COLO668 (cell line): ENCODE results near the gene LGMN.

ENCODE experiments used
- DNase-seq: peaks from one replicate; lab custom pipeline; 2025; ENCODE audit not compliant: unreplicated experiment; lab: John Stamatoyannopoulos, UW

Gene LGMN

DNA sequence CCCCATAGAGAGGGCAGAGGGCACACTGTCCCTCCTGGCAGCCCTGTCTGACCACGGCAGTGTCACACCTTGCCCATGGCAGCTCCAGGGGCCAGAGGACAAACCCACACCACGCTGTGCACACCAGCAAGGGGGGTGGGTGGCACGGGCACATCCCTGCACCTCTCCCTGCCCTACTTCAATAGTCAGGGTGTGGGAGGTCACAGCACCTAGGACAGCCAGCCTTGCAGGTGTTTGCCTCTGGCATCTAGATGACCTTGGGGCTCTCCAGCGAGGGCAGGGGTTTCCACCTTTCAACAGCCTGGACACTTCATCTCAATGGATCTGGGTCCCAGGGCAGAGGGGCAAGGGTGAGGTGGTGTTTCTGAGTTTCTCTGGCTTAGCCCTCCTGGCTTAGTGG is 69.2 kb downstream of the LGMN start:
- DNase-seq: no peak

DNA sequence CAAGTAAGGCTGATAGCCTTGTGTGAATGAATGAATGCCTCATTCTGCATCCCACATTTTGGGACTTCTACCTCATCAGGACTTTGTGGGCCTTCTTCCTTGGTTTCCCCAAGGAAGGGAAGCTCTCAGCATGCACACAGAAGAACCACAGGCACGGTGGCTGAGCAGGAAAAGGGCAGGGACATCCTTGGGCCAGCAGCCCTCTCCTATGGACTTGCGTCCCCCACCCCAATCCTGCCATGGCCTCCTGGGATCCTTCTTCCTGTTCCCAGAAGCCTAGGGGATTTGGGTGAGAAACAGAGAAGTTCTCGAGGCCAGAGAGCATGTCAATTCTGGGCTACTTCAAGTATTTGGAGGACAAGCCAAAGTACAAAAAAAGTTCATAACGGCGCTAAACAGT is 69.7 kb downstream of the LGMN start:
- no peak for DNase-seq

DNA sequence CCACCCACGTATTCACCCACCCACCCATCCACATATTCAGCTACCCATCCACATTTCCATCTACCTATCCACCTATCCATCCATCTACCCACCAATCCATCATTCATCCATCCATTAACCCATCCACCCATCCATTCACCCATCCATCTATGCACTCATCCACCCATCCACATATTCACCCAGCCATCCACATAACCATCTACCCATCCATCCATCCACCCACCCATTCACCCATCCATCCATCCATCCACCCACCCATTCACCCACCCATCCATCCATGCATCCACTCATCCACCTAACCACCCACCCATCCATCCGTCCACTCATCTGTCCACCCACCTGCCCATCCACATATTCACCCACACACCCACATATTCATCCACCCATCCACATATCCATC is 70.5 kb downstream of the LGMN start:
- DNase-seq: no peak

DNA sequence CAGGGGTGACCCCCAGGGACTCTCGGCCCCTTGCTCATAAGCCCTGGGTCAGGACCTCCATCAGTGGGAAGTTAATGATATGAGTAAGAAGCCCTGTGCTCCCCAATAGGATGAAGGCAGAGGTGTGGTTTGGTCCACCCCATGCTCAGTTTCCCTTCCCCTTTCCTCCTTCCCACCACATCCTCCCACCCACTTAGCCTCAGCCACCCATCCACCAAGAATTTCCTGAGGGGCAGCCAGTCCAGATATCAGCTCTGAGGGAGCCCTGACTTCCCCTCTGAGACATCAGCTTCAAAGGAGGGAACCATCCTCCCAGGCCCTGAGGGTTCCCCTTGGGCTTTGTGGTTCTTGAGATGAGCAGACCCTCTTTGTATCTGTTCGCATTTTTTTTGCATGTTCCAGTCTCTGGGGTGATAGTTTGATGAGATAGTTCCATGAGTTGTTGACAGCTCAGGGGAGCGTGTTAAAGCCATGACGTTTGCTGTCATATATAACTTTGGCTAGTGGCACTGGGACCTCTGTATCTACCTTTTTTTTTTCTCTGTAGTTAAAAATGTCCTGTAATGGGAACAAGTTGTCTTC is 71.2 kb downstream of the LGMN start:
- DNase-seq: no peak

DNA sequence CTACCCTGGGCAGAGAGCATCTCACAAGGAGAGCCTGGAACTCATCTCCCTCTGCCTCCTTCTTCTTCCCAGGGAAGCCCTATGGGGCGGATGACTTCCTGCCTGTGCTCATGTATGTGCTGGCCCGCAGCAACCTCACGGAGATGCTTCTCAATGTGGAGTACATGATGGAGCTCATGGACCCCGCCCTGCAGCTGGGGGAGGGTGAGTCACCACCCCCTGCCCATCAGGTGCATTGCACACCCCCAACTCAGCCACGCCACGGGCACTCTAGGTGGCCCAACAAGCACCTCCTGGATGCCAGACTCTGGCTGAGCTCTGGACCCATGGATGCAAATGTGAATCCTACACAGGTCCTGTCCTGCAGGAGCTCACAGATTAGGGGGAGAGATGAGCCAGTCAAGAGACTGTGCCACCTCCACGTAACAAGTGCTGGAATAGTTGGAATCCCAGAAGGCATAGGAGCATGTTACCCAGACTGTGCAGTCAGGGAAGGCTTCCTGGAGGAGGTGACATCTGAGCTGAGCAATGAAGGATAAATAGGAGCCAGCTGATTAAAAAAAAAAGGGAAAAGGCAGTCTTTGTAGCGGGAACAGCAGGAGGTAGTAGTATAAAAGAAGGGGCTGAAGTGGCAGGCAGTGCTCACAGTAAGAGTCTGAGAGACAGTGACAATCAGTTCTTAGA is 71.9 kb downstream of the LGMN start:
- DNase-seq: no peak

DNA sequence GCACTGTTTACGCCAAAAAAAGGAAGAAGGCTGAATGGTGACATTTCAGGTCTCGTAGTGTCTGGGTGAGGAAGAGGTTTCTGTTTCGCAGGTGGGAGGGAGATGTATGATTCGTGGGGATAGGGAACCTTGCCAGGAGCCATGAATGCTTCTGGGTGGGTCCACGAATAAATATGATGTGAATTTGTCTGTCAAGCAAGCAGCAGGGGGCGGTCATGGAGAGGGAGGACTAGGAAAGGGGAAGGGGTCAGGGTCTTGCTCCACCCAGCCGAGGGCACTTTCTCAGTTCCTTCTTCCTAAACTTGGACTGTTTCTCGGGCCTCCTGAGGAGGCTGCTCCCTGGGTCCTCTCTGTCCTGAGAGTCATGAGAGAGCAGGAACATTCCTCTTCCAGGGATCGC is 72.5 kb downstream of the LGMN start:
- DNase-seq: no peak

DNA sequence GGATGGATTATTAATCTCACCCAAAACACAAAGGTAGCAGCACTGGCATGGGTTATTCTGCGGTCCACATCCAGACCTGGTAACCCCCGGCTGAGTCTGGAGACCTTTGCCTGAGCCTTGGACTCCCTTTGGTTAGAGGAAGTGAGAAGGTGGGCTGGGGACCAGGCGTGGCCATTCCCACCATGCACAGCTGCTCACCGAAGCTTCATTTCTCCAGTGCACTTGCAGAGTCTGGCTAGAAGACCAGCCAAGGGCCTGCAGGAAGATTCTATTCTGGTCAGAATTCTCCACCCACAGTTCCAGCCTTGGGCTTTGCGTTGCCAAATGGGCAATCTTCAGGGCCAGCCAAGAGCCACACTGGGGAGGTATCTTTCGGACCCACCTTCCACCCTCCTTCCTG is 73.0 kb downstream of the LGMN start:
- no peak for DNase-seq

DNA sequence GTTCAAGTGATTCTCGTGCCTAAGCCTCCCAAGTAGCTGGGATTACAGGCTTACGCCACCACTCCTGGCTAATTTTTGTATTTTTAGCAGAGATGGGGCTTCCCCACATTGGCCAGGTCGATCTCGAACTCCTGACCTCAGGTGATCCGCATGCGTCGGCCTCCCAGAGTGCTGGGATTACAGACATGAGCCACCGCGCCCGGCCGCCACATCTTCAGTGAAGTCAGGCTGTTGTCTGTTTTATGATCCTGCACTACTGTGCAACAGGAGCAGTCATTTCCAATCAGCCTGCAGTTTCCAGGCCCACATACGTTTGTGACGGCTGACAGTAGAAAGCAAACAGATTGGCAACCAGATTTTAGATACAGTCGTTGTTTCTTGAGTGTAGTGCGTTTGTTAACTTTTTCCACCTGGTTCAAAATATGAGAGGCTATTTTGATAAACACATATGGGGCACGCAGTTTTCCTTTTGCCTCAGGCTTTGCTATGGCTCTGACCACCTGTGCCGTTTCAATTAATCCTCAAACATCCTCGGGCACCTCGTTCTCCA is 74.8 kb downstream of the LGMN start:
- no peak for DNase-seq

DNA sequence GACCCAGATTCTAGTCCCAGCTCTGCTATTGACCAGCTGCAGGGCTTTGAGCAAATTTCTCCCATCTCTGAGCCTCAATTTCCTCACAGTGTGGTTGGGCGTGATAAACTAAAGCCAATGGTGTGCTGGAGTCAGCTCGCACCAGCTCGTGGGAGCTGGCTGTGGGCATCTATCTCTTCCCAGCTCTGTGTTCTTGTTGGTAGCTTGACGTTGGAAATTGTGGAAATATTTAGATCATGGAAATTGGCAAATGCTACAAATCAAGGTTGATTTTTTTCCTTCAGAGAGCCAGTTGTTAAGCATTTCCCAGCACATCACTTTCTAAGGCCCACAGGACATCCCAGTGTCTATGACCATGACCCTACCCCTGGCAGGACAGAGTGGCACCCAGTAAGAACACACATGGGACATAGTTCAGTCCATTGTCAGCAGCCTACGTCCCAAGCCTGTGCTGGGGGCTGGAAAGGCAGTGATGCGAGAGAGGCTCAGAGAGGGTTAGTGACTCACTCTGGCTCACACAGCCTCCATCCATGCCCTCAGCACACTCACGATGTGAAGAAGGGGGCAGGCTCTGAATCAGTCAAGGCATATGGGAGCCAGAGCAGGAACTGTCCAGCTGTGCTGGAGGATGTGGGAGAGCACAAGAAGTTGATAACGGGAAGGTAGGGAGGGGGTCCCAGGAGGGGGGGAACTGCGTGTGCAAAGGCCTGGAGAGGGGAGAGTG is 77.6 kb downstream of the LGMN start:
- no peak for DNase-seq

DNA sequence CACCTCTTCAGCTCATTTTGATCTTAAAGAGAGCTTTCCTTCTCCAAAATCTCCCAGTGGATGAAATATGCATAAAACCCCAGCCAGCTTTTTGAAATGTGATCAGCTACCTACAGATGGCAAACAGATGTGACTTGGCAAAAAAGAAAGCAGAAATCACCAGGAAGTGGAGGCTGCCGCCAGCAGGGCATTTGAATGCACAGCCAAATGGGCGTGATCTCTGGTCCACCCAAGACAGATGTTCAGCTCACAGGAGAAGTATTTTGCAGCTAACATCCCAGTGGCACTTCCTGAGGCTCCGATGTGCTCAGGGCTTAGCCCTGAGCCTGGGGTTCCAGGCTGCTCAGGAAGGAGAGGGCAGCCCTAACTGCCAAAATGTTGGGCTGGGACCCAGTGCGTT is 78.3 kb downstream of the LGMN start:
- no peak for DNase-seq

DNA sequence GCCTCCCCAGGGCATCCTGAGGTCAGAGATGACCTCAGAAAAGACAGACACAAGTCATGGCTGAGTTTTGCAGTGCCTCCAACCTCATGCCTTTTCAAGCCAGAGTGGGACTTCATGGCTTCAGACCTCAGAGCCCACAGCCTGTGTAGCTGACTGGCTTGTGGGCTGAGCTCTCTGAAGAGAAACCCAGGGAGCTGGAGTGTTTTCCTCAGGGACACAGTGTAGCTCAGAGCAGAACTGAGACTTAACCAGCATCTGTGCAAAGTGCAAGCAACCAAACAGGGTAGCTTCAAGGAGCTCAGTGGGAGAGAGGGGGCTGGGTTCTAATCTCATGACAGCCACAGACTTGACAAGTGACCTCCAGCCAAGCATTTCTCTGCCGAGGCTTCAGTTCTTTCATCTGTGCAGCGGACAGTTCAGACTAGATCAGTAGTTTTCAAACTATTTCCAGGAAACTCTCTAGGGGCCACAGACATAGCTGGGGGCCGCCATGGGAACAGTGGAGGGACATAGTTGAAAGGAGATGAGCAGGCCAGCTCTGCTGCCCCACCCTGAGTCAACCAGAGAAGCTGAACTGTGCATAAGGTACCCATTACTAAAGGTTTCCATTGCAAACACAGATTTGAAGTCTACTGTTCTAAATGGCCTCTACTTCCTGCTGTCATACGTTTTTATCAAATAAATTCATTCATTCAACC is 80.0 kb downstream of the LGMN start:
- no peak for DNase-seq

DNA sequence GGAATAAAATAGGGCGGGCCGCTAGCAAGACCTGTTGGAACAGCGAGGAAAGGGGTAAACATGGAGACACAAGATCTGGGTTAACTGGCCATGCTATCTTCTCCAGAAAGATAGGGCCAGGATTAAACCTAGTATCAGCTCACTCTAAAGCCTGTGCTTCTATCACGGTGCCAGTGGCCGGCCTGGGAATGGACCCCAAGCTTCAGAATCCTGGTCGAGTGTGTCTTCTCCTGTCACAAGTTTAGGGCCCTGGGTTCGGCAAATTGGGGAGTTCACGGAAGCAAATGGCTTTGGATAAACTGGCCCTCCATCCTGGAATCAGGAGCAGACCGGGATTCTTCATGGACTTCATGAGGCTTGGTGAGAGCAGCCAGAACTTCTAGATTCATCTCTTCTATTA is 82.2 kb downstream of the LGMN start:
- DNase-seq: no peak

DNA sequence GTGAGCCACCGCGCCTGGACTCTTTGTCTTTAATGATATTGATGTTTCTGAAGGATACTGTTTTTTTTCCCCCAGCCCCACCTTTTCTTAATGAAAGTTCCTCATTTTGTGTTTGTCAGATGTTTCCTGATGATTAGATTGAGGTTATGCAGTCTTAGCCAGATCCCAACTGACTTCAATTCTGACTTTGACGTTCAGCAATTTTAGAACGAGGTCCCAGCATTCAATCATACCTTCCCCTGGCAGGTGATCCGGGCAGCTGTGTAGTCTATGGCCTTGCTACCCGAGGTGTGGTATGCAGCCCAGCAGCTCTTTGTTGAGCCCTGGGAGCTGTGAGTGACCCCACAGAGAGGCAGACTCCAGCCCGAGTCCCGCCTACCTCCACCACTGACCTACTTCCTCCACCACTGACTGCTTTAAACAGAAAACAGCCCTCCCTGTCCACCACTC is 82.7 kb downstream of the LGMN start:
- DNase-seq: no peak

DNA sequence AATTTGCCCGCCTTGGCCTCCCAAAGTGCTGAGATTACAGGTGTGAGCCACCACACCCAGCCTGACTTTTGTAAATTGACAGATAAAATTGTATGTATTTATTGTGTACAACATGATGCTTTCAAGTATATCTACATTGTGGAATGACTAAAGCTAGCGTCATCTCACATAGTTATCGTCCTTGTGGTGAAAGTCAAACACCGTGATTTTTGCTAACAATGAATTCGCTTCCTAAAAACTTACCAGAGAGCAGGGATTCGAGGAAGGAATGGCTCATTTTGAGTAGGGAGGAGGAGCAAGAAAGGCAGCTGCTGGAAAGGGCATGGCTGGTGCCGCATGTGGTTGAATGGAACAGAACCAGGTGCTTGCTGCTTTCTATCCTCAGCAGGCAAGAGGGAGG is 85.4 kb downstream of the LGMN start:
- DNase-seq: no peak

DNA sequence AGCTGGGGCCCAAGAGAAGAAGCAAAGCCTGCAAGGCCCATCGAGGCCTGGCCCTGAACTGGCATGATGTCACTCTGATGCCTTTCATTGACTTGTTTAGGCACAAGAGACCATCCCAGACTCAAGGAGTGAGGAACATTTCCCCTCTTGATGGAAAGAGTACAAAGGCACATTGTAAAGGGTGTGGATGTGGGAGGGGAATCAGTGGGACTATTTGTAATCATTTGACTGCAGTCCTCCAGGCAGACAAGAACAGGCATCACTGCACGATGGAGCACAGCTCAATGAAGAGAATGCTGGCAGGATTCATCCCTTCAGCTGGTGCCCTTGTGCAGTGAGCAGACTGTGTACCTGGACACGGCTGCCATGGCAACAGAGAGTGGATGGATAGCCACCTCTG is 87.9 kb downstream of the LGMN start:
- no peak for DNase-seq

DNA sequence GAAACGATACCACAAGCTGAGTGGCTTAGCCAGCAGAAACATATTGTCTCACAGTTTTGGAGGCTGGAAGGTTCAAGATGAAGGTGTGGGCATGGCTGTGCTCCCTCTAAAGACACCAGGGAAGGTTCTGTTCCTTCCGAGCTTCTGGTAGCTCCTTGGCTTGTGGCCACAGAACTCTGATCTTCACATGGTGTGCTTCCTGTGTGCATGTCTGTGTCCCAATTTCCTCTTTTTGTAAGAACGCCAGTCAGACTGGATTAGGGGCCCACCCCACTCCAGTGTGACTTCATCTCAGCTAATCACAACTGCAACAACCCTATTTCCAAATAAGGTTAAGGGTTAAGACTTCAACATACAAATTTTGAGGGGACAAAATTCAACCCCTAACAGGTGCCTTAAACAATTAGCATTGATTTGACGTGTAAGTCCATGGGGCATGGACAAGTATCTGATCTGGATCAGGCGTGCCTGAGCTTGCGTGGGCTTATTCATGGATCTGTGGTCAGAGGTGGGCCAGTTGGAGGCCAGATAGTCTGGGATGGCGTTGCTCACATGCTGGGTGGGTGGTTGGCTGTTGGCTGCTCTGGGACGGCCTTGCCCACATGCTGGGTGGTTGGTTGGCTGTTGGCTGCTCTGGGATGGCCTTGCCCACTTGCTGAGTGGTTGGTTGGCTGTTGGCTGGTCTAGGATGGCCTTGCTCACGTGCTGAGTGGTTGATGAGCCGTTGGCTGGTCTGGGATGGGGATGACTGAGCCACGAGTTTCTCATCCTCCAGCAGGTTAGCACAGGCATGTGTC is 88.5 kb downstream of the LGMN start:
- no peak for DNase-seq

DNA sequence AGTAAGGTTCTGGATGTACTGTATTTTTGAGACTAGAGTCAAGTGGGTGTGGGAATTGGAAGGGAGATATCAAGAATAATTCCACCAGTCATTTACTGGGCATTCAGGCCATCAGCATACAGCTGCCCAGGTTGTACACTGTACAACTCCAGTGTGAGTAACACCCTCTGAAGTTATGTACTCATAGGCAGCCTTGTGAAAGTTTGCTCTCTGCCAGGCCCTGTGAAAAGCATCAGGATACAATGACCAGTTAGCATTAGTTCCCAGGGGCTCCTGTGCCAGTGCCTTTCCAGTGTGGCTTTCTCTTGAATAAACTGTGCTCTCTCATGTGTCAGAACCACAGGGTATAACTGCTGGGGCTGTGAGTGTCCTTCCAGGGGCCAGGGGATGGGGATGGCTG is 89.7 kb downstream of the LGMN start:
- no peak for DNase-seq

DNA sequence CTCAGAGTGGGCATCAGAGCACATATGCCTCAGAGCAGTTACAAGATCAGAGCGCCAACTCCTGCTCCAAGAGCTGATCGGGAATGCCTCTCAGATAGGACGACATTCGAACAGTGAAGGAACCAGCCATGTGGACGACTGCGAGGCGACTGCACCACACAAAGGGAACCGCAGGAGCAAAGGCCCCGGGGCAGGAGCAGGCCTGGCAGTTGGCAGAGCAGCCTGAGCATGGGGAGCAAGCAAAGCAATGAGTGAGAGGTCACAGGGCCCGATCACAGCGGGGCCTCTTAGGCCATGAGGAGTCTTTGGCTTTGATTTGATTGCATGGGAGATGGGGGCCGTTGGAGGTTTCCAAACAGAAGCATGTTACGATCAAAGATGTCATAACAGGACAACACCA is 90.3 kb downstream of the LGMN start:
- DNase-seq: no peak

DNA sequence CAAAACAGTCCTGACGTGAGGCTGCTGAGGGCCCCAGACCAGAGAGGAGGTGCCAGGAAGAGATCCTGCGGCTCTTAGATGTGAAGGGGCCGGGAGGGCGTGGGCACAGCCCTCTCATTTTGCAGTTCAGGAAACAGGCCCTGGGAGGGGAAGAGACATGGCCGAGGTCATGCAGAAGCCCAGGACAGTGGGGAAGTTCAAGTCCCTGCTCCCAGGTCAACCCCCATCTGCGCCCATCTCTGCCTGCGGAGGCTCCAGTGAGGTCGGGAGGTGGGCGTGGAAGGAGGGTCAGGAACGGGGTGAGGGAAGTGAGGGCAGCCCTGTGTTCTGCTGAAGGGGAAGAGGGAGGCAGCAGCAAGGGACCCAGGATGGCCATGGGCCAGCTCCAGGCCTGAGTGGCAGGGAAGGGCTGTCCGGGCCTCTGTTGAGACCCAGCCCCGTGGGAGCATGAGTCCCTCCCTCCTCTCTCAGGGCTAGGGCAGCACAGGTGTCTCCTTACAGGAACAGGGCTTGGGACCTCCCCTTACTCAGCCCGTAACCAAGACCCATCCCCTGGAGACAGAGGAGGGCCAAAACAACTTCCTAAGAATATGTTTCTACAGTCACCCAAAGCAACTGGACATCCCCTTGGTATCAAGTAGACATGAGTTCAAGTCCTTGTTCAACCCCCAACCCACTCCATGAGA is 90.8 kb downstream of the LGMN start:
- no peak for DNase-seq
